HG03460 (cell line): ENCODE results near the gene JOSD2.

ENCODE experiments used
- ATAC-seq: cut with Tn5 transposase; IDR thresholded peaks from one replicate; pipeline ENCODE4 v1.9.1; 2021; ENCODE audit not compliant: unreplicated experiment

The JOSD2 gene

DNA sequence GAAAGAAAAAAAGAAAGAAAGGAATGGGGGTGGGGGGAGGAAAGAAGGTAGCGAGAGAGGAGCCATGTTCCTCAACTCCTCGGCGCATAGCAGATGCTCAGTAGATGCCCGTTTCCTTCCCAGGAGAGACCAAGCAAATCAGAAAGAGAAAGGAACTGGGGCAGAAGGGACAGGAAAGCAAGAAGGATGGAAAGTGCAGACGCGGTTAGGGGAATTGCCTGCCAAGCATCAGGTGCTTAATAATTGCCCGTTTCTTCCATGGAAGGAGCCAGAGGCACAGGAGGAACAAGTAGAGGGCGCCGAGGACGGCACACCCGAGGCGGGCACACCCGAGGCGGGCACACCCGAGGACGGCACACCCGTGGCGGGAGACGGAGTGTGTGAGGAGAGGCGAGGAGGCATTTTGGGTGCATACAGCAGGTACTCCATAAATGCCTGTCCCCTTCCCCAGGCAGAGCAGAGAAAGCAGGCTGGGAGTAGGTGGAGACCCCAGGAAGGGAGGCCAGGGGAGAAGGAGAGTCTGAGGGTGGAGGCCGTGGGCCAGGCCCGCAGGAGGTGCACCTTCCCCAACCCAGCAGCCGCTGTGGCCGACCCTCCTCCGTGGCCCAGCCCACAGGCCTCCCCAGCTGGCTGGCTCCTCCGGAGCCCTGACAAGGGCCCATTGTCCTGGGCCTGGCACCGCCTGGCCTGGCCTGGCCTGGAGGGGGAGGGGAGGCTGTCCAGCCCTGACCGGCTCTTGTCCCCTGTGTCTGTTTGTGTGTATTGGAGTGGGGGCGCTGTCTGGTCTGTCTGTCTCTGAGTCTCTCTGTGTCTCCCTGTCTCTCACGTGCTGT lies 14.6 kb downstream of the JOSD2 start:
- ATAC-seq: no peak

DNA sequence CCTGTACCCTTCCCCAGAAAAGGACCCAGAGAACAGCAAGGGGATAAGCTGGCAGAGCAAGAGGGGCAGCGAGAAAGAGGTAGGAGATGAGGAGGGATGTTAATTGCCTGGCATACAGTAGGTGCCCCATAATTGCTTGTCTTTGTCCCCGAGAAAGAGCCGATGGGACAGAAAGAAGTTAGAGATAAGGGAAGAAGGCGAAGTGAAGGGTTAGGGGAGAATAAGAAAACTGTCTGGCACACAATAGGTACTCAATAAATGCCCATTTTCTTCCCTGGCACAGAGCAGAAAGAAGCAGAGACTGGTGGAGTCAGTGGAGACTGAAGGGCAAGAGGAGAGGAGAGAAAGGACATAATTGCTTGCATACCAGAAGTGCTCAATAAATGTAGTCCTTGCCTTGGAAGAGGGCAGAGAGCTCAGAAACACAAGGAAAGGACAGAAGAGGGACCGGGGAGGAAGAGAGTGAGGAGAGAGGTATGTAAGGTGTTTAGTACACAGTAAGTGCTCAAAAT lies 15.9 kb downstream of the JOSD2 start:
- ATAC-seq: no peak

GRCh38 chr19:50494186-50495019 lies 16.6 kb downstream of the JOSD2 start:
- ATAC-seq: no peak

DNA sequence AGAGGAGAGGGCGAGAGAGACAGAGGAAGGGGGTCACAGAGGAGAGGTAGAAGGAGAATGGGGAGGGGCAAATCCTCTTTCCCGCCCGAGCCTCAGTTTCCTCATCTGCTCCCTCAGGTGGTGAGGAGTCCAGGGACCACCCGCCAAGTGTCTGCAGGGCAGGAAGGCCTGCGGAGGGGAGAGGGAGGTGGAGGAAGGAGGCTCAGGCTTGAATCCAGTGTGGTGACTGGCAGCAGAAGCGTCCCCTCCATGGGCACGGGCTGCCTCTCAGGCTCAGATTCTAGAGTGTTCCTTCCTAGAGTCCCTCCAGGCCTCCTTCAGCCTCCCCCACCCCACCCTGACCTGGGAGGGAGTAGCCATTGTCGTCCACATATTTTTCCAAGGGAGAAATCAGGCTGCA lies 17.8 kb downstream of the JOSD2 start:
- ATAC-seq: no peak

DNA sequence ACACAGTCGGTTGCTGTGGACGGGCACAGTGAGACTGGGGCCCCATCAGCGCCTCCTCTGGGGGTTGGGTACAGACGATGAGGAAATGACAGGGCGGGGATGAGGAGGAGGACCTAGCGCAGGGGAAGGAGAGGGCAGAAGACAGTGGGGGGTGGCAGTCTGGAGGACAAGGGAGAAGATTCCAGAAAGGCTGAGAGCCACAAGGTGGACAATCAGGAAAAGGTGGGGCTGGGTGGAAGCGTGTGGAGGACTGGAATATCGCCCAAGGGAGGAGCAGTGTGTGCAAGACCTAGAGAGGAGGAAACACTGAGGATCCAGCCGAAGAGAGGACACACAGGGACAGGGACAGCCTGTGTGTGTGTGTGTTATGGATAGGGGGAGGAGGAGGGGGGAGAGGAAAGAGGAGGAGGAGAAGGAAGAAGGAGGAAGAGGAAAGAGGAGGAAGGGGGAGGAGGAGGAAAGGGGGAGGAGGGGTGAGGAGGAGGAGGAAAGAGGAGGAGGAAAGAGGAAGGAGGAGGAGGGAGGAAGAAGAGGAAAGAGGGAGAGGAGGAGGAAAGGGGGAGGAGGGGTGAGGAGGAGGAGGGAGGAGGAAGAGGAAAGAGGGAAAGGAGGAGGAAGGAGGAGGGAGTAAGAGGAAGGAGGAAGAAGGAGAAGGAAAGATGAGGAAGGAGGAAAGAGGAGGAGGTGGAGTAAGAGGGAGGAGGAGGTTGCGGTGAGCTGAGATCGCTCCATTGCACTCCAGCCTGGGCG lies 18.5 kb downstream of the JOSD2 start:
- no peak for ATAC-seq

GRCh38 chr19:50490991-50491472 lies 20.0 kb downstream of the JOSD2 start:
- no peak for ATAC-seq

GRCh38 chr19:50490411-50490811 lies 20.6 kb downstream of the JOSD2 start:
- no peak for ATAC-seq

GRCh38 chr19:50489461-50490011 lies 21.5 kb downstream of the JOSD2 start:
- ATAC-seq: no peak

- no peak for ATAC-seq
Measured at GRCh38 chr19:50488389-50489194, 22.4 kb downstream of the JOSD2 start.

- ATAC-seq: no peak
Measured at GRCh38 chr19:50486823-50487515, 24.0 kb downstream of the JOSD2 start.

GRCh38 chr19:50485284-50485955 lies 25.6 kb downstream of the JOSD2 start:
- no peak for ATAC-seq

DNA sequence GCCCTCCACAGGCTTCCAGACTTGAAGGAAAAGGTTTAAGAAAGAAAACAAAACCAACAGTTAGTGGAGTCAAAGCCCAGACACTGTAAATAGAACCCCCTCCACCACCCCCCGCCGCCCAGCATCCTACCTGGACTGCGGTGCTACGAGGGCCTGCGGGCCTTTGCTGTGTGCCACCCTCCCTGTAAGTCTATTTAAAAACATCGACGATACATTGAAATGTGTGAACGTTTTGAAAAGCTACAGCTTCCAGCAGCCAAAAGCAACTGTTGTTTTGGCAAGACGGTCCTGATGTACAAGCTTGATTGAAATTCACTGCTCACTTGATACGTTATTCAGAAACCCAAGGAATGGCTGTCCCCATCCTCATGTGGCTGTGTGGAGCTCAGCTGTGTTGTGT lies 28.1 kb downstream of the JOSD2 start:
- no peak for ATAC-seq

- no peak for ATAC-seq
Measured at GRCh38 chr19:50482271-50482855, 28.6 kb downstream of the JOSD2 start.

DNA sequence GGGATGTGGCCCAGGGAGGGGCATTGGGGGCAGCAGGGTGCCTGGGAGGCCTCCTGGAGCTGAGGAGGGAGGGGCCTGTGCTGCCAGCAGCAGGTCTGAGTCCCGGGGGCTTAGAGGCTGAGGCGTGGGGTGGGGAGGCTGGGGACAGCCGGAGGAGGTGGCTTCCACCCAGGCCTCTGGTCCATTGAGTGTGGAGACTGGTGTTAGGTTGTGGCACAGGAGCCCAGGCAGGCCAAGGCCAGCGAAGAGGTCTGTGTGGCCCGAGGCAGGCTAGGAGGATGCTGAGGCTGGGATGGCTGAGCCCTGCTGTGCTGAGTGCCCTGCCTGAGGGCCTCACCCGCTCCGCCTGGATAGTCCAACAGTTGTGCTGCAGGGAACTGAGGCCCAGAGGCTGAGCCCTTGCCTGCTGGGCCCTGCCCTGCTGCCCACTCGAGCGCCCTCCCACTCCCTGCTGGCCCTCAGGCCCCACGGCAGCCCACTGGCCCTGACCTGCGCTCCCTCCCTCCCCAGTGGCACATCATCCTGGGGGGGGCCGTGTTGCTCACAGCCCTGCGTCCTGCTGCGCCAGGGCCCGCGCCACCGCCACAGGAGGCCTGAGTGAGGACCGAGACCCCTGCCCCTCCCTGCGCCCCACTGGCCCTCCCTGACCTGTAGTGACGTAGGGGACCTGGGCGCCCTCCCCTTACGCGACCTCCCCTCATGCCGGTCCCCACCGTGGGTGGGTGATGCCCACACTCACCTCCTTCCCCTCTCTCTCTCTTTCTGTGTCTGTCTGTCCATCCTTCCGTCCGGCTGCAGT lies 29.4 kb downstream of the JOSD2 start:
- no peak for ATAC-seq

GRCh38 chr19:50480281-50481111 lies 30.5 kb downstream of the JOSD2 start:
- no peak for ATAC-seq

- ATAC-seq: no peak
Measured at GRCh38 chr19:50479761-50480251, 31.2 kb downstream of the JOSD2 start.
